Measurements from ENCODE around the gene TBC1D24.
"Not testable (repeated sequence)": the region's sequence is repeated elsewhere in the genome, so short reads cannot be mapped to it uniquely, and the experiment has no call there.

TBC1D24 gene

GRCh38 chr16:2474877-2475412 lies at the start of gene TBC1D24:
TBC1D24 (plus strand) TSS chr16:2475127; CDS start chr16:2496149, 21,022 bp downstream.
- DNase-seq (ENCODE audit: low spot score in 2 of 2) (peak; percentile 92 to 93), ATAC-seq (peak; percentile 78)
- Mint-ChIP-seq H3K9me3 (no peaks in the 10 kb centered on the region), H3K4me3 (peak within 1 kb of the TSS; percentile 71), H3K4me1 (peaks cover 30% of the 10 kb centered on the region), H3K36me3 (peaks cover 13% of the 10 kb centered on the region), H3K27ac (no peak within 1 kb of the TSS)

- H3K9me3 Mint-ChIP-seq: no peaks in the 10 kb centered on the region
- H3K27ac Mint-ChIP-seq: no peak overlapping the region
- peaks cover 28% of the 10 kb centered on the region for H3K4me1 Mint-ChIP-seq
- H3K36me3 Mint-ChIP-seq: peaks cover 12% of the 10 kb centered on the region
- DNase-seq (ENCODE audit: low spot score in 2 of 2): no peak
- no peak overlapping the region for H3K4me3 Mint-ChIP-seq
- no peak for ATAC-seq
Measured at GRCh38 chr16:2425825-2426430, 49.0 kb upstream of the TBC1D24 start.

- H3K27ac Mint-ChIP-seq: no peak overlapping the region
- H3K4me1 Mint-ChIP-seq: peaks cover 28% of the 10 kb centered on the region
- H3K4me3 Mint-ChIP-seq: no peak overlapping the region
- H3K36me3 Mint-ChIP-seq: peaks cover 23% of the 10 kb centered on the region
- DNase-seq (ENCODE audit: low spot score in 2 of 2) (no peak), ATAC-seq (no peak)
- no peaks in the 10 kb centered on the region for H3K9me3 Mint-ChIP-seq
Measured at GRCh38 chr16:2426941-2427361, 48.0 kb upstream of the TBC1D24 start.

- DNase-seq (ENCODE audit: low spot score in 2 of 2): no peak
- no peak for ATAC-seq
- Mint-ChIP-seq H3K4me1 (peaks cover 28% of the 10 kb centered on the region), H3K9me3 (no peaks in the 10 kb centered on the region), H3K27ac (no peak overlapping the region), H3K4me3 (peak overlapping the region; percentile 83), H3K36me3 (peaks cover 28% of the 10 kb centered on the region)
Measured at GRCh38 chr16:2427526-2427925, 47.4 kb upstream of the TBC1D24 start.

- Mint-ChIP-seq H3K4me1 (peaks cover 28% of the 10 kb centered on the region), H3K36me3 (peaks cover 35% of the 10 kb centered on the region), H3K4me3 (peak overlapping the region; percentile 83), H3K27ac (peak overlapping the region; percentile 92), H3K9me3 (no peaks in the 10 kb centered on the region)
- ATAC-seq (no peak), DNase-seq (ENCODE audit: low spot score in 2 of 2) (peak in 1 of 2 donors; percentile 26)
Measured at GRCh38 chr16:2428051-2428783, 46.7 kb upstream of the TBC1D24 start.

- Mint-ChIP-seq H3K4me1 (peaks cover 28% of the 10 kb centered on the region), H3K9me3 (no peaks in the 10 kb centered on the region), H3K27ac (peak overlapping the region; percentile 92), H3K36me3 (peaks cover 40% of the 10 kb centered on the region), H3K4me3 (peak overlapping the region; percentile 83)
- DNase-seq (ENCODE audit: low spot score in 2 of 2) (no peak), ATAC-seq (peak; percentile 60)
Measured at GRCh38 chr16:2428784-2429033, 46.2 kb upstream of the TBC1D24 start.

- Mint-ChIP-seq H3K27ac (peak within 1 kb of the TSS; percentile 92), H3K4me1 (peaks cover 28% of the 10 kb centered on the region), H3K36me3 (peaks cover 45% of the 10 kb centered on the region), H3K9me3 (no peaks in the 10 kb centered on the region), H3K4me3 (peak within 1 kb of the TSS; percentile 83)
- peak; percentile 96 for ATAC-seq
- DNase-seq (ENCODE audit: low spot score in 2 of 2): peak; percentile 92 to 98
Measured at GRCh38 chr16:2429034-2429770, 45.7 kb upstream of the TBC1D24 start, which contains the start of gene CCNF. CCNF (plus strand) TSS chr16:2429447; CDS start chr16:2429482, 35 bp downstream.

GRCh38 chr16:2429771-2430663 lies 44.9 kb upstream of the TBC1D24 start:
- H3K9me3 Mint-ChIP-seq: no peaks in the 10 kb centered on the region
- H3K4me3 Mint-ChIP-seq: peak overlapping the region; percentile 83
- DNase-seq (ENCODE audit: low spot score in 2 of 2): no peak
- ATAC-seq: peak; percentile 1
- H3K36me3 Mint-ChIP-seq: peaks cover 53% of the 10 kb centered on the region
- peaks cover 28% of the 10 kb centered on the region for H3K4me1 Mint-ChIP-seq
- no peak overlapping the region for H3K27ac Mint-ChIP-seq

GRCh38 chr16:2432286-2432685 lies 42.6 kb upstream of the TBC1D24 start:
- ATAC-seq (no peak), DNase-seq (ENCODE audit: low spot score in 2 of 2) (no peak)
- Mint-ChIP-seq H3K9me3 (no peaks in the 10 kb centered on the region), H3K4me3 (no peak overlapping the region), H3K27ac (no peak overlapping the region), H3K36me3 (peaks cover 74% of the 10 kb centered on the region), H3K4me1 (peaks cover 25% of the 10 kb centered on the region)

- peaks cover 80% of the 10 kb centered on the region for H3K36me3 Mint-ChIP-seq
- ATAC-seq (no peak), DNase-seq (ENCODE audit: low spot score in 2 of 2) (no peak)
- no peak overlapping the region for H3K27ac Mint-ChIP-seq
- no peaks in the 10 kb centered on the region for H3K9me3 Mint-ChIP-seq
- H3K4me1 Mint-ChIP-seq: peaks cover 19% of the 10 kb centered on the region
- H3K4me3 Mint-ChIP-seq: no peak overlapping the region
Measured at GRCh38 chr16:2432801-2433505, 42.0 kb upstream of the TBC1D24 start.

GRCh38 chr16:2435236-2435635 lies 39.7 kb upstream of the TBC1D24 start:
- H3K36me3 Mint-ChIP-seq: peaks cover 96% of the 10 kb centered on the region
- not testable (repeated sequence) for DNase-seq (ENCODE audit: low spot score in 2 of 2); H3K4me3 Mint-ChIP-seq

GRCh38 chr16:2436110-2436509 lies 38.8 kb upstream of the TBC1D24 start:
- H3K9me3 Mint-ChIP-seq: no peaks in the 10 kb centered on the region
- peaks cover 9% of the 10 kb centered on the region for H3K4me1 Mint-ChIP-seq
- H3K27ac Mint-ChIP-seq: no peak overlapping the region
- peaks cover 96% of the 10 kb centered on the region for H3K36me3 Mint-ChIP-seq
- no peak overlapping the region for H3K4me3 Mint-ChIP-seq
- ATAC-seq (no peak), DNase-seq (ENCODE audit: low spot score in 2 of 2) (no peak)

More at GRCh38 chr16:2435236-2435635, 39.7 kb upstream of the TBC1D24 start:
- H3K27ac Mint-ChIP-seq, ATAC-seq, H3K9me3 Mint-ChIP-seq: not testable (repeated sequence)
- peaks cover 15% of the 10 kb centered on the region for H3K4me1 Mint-ChIP-seq

- Mint-ChIP-seq H3K9me3 (no peaks in the 10 kb centered on the region), H3K27ac (no peak overlapping the region), H3K4me1 (peaks cover 9% of the 10 kb centered on the region), H3K4me3 (no peak overlapping the region), H3K36me3 (peaks cover 88% of the 10 kb centered on the region)
- ATAC-seq: no peak
- DNase-seq (ENCODE audit: low spot score in 2 of 2): no peak
Measured at GRCh38 chr16:2437032-2437790, 37.7 kb upstream of the TBC1D24 start.
